T follicular helper cell (primary cell): Measurements from ENCODE around the gene TSHZ2.

ENCODE experiments used
- DNase-seq: peaks from one replicate; pipeline ENCODE4 v3.0.0-alpha.2; 2020; ENCODE audit warnings: low read depth

TSHZ2 gene

DNA sequence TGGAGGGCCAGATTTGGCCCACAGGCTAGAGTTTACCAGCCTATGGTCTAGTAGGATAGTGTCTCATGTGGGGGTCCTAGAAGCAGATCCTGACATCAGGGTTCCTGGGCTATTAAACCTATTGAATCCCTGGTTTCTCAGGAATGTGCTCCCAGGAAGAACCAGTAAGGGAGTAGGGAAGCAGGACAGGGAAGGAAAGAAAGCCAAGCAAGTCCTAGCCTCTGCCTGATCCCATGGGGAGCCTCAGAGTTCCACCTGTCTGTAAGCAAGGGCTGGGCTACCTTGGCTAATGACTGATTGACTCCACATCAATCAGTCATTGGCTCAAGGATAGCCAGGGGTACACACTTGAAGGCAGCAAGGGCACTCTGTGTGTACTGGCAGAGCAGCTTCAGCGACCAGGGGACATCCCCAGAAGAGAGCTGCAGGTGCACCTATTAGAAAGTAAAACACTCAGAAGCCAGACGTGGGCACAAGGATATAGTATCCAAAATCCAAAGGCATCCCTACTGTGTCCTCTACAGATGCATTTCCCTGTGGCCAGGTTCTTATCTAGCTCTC lies 309.5 kb downstream of the TSHZ2 start:
- no peak for DNase-seq

DNA sequence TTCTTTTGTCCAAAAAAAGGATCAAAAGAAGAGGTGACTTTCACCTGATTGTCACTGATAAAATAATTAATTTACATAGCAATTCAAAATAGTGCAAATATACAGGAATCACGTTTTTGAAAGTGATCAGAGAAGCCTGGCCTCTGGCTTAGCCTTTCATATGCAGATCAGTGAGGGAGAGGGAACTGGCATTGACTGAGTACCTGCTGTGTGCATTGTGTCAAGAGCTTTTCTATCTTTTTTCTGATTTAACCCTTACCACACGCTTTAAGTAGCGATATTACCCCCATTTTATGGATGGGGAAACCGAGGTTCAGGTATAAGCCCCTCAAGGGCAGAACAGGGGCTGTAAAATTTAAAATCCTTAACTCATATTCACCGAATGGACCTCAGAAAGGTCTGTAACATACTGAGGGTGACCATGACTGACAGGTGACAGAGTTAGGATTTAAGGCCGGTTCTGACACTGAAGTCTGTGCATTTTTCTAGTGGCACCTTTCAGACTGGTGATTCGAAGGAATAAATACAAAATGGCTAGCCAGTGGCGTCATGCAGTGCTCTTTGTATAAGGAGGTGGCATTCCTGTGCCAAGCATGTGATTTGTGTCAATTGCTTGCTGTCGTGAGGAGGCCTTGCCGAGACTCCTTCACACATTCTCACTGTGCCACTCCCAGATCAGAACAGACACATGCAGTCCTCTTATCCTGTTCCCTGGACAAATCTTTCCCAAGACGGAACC lies 310.2 kb downstream of the TSHZ2 start:
- no peak for DNase-seq

DNA sequence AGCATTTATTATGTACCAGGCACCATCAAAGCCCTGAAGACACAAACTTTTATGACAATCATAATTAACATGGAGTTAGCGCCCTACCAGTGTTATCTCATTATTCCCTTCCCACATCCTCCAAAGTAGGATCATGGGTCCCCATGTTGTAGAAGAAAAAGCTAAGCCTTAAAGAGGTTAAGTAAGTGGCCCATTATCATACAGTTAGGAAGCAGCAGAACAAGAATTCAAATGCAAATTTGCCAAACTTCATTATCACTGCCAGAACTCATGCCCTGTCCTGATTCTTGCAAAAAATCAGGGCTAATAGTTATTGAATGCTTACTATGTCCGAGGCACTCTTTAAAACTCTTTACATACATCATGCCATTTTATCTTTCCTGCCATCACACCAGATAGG lies 310.9 kb downstream of the TSHZ2 start:
- DNase-seq: no peak

DNA sequence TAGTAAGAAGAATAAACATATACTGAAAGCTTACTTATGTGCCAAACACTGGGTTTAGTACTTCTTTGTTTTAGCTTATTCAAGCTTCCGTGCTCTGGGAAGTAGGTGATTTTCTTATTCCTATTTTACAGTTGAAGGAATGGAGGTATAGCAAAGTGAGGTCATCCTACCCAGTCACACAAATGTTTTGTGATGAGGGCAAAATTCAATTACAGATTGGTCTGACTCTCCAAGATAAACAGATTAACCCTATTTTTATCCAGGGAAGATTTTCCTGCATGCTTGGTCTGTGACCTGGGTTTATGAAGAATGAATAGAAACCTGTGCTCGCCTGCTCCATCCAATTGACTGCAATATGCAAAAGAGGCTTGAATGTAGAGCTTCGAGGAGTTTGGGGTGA lies 311.4 kb downstream of the TSHZ2 start:
- DNase-seq: no peak

DNA sequence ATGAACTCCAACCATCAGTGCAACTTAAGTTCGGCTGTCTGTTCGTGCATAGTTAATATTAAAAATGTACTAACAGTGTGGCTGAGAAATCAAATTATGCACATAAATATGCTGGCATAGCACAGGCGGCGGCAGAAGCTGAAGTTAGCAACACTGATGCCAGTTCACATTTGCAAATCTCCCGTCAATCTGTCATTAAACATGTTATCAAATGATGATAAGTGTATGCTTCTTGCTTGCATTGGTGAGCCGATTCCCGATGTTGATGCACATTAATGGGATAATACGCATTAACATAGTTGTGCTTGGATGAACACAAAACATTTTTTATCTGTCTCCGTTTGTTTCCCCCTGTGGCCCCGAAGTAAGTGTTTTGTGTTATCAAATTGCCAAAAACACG lies 312.1 kb downstream of the TSHZ2 start:
- DNase-seq: no peak

DNA sequence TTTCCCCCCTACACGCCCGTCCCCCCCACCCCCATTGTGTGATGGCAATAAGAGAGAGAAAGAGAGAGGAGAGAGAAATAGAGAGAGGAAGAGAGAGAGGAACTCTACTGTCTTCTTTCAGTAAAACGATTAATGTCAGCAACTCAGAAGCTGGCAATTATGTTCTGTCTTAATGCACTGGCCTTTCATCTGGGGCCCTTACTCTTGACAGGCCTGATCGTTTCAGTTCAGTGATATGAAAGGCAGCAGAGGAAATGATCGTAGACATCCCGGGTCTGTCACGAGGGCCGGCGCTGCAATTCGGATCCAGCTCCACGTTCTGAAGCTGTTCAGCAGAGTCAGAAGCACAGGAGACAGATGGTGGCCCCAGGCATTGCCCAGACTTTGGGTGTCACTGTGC lies 312.5 kb downstream of the TSHZ2 start:
- no peak for DNase-seq

DNA sequence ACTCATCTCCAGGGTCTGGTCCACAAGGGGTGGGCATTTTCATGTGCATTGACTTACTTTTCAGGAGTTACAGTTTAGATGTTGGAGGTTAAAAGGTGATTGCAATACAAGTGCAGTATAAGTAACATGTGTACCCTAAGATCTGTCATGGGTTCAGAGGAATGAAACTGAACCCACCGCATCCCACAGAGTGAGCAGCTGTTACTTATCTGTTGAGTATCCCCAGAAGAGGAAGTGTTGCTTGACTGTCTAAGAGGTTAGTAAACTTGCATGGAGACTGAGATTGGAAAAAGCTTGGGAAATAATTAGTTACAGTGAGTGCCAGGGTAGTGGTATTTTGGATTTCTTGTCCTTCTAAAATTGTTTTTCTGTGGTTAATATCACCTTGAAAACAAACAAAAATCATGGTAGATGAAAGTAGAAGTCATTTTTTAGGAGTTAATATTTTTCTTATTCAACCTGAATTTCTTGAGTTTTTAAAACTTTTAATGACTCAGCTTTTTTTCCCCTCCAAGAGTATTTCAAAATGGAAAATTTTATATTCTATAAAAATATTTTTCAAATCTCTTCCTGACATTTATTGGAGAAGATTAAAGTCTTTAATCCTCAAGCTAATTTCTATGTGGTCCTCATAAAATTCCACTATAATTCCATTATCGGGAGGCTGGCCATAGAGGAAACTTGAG lies 315.3 kb downstream of the TSHZ2 start:
- no peak for DNase-seq

DNA sequence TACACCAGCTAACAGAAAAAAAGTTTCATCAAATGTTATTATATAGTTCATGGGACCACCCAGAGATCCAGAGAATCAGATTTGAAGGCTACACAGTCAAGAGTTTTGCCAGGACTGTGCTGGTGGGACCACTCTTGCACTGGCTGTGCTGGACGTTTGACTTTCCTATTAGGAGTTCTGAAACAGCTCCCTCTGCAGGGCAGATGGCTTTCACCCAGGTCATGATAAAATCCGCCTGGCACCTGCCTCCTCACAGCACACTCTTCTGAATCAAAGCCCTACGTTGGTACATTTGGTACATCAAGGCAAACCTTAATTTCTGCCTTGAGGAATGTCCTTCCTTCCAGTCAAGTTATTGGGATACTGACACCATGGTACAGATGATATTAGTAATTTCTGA lies 319.4 kb downstream of the TSHZ2 start:
- no peak for DNase-seq

DNA sequence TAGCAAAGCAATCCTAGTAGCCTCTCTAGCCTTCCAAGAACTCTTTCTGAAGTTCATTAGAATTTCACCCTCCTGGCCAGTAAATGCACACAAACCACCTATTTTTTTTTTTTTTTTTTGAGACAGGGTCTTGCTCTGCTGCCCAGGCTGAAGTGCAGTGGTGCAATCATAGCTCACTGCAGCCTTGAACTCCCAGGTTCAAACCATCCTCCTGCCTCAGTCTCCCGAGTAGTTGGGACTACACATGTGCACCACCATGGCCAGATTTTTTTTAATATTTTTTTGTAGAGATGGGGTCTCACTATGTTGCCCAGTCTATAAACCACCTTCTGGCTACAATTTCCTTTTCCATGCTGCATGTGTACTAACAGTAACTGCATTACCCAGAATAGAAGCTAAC lies 320.2 kb downstream of the TSHZ2 start:
- no peak for DNase-seq

DNA sequence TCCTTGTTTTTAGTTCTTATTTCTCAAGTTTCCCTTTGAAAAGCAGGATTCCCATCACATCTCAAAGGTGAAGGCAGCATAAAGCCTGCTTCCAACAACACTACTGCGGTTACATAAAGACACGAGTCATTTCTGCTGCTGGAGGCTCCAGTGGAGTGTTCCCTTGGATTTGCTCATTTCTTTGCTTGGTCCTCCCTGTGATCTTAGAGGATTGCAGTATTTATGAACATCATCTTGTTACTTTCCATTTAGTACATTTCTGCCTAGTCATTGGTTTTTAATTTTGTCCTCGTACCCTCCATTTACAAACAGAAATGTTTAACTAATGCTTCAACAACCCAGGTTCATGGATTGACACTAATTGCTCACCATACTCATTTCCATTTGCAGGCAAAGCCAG lies 322.6 kb downstream of the TSHZ2 start:
- DNase-seq: no peak

DNA sequence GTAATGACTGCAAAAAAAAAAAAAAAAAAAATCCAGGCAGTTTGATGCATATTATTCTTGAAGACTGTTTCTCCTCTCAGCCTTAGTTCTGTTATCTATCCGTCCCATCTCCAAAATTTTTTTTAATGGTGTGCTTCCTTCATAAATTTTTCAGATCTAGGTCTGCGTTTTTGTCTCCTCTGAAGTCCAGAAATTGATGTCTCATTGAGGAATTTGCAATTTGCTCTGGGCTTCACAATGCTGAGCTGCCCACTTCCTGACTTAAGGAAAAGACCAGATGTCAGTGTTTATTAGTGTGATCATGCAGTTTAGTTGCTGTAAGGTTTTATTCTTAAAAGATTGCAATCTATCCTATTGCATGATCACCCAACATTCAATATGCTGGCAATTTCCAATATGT lies 323.9 kb downstream of the TSHZ2 start:
- no peak for DNase-seq

DNA sequence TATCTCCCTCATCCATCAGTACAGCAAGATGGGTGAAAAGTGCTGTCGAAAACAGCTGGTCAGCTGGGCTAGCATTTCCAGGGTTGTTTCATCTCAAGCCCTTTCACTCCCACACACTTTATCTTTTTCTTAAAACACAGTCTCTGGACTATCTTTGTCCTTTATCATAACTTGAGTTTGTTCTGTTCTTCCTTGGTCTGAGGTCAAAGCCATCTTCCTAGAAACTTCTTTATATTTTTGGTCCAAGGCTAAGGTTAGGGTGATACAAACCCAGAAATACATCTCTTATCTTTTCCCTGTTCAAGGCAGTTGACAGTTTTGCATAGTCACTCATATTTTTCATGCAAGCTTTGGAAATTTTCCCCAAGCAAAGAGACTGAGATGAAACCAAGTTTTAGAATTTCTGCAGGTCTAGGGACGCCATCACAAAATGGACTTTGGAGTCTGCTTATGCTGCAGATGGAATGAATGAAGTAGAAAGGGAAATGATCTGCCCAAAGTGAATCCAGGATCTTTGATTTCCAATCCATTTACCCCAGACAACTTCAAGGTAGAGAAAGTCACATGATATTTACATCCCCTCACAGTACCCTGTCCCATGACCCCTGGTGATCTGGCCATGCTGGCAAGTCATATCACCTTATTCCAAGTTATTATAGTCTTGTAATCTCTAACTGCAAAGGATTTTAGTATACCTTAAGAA lies 324.4 kb downstream of the TSHZ2 start:
- no peak for DNase-seq

DNA sequence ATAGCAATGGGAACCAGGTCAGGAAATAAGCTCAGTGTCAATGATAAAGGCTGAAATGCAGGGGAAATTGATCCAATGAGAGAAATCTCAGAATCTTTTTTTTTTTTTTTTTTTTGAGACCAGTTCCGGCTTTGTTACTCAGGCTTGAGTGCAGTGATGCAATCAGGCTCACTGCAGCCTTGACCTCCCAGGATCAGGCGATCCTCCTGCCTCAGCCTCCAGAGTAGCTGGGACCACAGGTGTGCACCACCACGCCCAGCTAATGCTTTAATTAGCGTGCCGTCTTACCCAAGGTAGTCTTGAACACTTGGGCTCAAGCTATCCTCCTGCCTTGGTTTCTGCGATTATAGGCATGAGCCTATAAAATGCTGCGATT lies 325.0 kb downstream of the TSHZ2 start:
- DNase-seq: no peak

DNA sequence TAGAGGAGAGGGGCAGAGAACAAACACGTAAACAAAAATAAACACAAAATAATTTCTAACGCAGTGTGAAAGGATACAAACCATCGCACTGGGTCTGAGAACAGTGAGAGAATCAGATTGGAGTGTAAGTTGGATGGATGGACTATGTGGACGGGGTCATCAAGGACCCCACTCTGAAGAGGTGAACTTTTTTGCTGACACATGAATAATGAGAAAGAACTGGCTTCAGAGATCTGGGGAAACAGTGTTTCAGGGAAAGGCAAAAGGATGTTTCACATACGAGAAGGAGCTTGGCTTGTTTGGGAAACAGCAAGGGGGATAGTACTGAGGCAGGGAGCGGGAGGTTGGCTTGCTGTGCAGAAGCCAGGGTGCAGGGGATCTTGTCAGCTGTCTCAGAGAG lies 326.1 kb downstream of the TSHZ2 start:
- no peak for DNase-seq

DNA sequence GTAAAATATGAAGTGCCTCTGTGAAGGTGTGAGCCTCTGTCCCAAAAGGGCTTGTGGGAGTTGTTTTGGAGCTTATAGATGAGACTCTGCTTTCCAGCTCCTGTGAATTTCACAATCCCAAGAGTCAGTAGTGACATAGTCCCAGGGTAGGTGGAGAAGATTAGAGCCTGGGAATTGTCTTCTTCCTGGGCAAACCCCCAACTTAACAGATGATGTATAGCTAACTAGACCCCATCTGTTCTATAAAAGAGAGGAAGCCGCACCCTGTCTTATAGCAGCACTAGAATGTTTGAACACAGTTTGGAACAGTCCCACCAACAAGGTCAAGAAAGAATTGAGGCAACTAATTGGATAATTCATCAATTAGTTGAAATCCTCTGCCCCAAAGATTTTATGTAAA lies 326.8 kb downstream of the TSHZ2 start:
- no peak for DNase-seq

DNA sequence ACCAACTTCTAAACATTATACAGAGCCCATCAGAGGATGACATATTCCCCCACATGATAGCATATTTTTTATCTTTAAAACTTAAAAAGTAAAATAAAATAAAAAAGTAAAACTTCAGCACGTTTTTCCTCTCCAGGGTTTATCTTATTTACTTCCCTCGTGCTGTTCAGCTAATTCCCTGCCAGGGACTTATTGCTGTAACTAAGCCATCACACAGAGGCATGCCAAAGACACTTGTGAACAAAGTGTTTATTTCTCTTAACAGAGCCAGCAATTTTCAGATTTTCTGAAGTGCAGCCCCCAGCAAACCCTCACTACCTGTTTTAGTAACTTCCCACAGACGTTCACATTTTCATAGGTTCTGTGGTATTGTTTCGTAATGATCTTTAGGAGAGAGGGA lies 327.7 kb downstream of the TSHZ2 start:
- DNase-seq: no peak

DNA sequence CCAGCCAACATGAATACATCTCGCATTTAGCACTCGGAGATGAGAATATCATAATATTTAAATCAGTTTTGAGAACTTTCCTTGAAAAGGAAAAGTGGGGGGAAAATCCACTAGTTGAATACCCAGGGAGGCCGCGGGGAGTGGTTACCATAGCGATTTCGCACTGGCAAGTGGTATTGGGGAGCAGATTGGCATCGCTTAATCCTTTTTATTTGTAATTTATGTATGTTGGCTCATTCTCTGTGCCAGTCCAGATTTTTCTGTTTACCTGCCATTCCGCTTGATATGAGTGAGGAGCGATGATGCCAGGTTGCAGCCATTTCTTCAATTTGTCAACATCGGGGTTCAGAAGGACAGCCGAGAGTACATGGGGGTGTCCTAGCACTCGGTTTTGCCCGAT lies 329.7 kb downstream of the TSHZ2 start:
- DNase-seq: no peak

DNA sequence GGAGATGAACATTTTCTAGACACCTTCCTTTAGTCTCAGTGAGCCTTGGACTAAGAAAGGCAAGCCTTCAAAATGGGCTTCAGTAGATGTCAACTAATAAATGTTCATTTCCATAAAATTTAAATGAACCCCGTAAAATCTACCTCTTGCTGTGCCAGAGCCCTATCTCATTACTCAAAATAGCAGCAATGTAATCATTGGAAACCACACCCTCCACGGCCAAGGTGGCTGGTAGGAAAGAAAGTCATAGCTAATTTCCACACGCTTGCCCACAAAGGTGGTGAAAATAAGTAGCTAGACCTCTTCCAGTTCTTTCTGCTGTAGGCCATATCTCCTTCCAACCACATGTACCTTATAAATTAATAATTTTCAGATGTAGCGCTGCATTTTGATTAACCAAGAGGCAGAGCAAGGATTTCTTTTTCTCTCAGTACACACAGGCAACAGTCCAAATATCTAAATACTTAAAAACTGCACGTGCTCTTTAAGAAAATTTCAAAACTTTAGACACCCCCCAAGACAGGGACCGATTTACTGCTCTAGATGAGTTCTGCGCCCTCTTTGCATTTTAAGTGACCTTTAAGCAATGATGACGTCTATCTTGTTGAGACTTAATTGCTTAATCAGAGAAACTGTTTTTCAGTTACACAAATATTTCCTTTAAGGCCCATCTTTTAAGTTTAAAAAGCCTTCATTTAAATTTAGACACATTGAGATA lies 330.7 kb downstream of the TSHZ2 start:
- DNase-seq: no peak

DNA sequence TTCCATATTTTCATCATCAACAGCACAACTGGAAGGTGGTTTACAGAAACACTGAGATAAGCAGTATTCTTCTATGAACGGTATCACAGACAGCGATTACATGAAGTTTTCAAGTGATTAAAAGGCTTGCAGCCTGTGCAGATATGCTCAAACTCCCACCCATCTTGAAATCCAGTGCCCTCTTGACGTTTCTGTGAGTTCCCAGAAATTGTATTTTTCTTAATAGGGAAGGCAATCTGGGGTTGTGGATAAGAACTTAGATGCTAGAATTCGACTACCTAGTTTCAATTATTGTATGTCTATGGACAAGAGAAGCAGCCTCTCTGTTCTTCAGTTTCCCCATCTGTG lies 331.2 kb downstream of the TSHZ2 start:
- no peak for DNase-seq

DNA sequence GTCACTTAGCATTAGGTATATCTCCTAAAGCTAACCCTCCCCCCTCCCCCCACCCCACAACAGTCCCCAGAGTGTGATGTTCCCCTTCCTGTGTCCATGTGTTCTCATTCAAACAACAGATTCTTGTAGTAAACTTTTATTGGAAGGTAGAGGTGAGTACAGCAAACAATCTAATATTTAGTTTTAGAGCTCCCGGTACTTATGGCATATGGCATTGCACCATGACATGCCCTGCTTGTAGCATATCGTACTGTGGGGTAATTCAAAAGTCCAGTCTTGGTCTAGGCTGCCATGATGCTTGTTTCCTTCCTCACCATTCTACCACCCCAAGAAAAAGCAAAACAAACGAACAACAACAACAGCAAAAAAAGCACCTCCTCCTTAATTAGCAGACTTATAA lies 332.0 kb downstream of the TSHZ2 start:
- no peak for DNase-seq

DNA sequence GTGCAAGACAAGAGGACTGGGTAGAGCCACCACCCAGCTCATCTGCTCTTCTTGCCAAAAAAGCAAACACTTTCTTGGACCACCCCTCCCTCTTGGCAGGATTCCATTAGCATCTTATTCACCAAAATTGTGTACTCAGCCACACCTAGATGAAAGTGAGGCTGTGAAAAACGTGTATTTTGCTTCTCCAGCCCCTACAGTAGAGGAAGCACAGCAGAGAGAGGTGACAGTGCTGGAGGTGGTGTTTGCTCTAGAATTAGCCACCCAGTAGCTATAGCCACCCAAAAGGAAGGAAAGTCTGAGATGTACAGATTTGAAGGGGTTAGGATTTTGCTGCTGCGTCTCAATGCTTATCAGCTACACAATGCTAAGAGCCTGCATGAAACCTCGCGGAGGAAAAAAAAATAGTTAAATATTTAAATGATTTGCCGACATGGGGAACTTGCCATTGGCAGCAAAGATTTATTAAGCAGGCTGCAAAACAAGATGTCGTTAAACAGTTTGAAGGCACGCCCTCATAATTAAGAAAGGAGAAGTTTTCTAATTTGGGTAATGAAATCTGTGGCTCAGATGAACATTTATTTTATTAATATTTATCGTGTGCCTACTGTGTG lies 334.1 kb downstream of the TSHZ2 start:
- DNase-seq: no peak

DNA sequence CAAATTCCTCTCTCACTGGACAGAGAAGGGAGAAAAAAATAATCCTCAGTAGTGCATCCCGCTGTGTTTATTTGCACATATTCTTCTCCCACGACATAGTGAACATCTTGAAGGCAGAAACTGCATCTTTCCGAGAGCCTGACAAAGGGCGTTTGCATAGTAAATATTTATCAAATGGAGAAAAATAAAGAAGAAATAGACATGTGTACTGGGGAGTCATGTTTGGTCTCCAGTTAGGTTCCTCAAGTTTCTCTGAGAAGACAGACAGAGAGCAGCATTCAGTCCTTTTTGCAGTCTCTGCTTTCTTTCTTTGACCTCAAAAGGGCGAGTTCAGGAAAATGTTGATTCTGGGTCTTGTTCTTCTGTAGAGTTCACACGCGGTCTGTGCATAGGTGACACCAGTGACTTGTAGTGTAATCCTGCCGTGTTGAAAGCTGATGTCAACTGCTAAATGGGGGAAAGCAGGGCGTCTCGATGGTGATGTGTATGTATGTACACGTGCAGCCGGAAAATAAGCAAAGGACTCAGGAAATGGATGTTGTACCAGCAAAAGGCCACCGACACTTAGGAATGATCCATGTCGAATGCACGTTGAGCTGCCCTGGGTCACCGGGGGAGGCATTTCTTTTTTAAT lies 335.9 kb downstream of the TSHZ2 start:
- DNase-seq: no peak
